VCaP (cell line): ENCODE results near the gene FCAMR.

Experiments
- H3K27ac ChIP-seq: fragments of 450-650 bp; 2 replicates; pipeline ENCODE4 v1.5.1; 2017
- CTCF ChIP-seq: fragments of 450-650 bp; conservative IDR thresholded peaks from 2 replicates; pipeline ENCODE4 v1.5.1; 2017; ENCODE audit warnings: mild to moderate bottlenecking, moderate library complexity

The FCAMR gene

GRCh38 chr1:206963740-206964139 is 6.5 kb downstream of the FCAMR start:
- H3K27ac ChIP-seq = no peak overlapping the region
- TF ChIP-seq CTCF = no peak

GRCh38 chr1:206963119-206963712 is 7.0 kb downstream of the FCAMR start:
- no peak for TF ChIP-seq CTCF
- no peak overlapping the region for H3K27ac ChIP-seq

GRCh38 chr1:206962272-206962671 is 8.0 kb downstream of the FCAMR start:
- TF ChIP-seq CTCF = no peak
- no peak overlapping the region for H3K27ac ChIP-seq

GRCh38 chr1:206961668-206962067 is 8.6 kb downstream of the FCAMR start:
- no peak overlapping the region for H3K27ac ChIP-seq
- TF ChIP-seq CTCF = no peak

DNA sequence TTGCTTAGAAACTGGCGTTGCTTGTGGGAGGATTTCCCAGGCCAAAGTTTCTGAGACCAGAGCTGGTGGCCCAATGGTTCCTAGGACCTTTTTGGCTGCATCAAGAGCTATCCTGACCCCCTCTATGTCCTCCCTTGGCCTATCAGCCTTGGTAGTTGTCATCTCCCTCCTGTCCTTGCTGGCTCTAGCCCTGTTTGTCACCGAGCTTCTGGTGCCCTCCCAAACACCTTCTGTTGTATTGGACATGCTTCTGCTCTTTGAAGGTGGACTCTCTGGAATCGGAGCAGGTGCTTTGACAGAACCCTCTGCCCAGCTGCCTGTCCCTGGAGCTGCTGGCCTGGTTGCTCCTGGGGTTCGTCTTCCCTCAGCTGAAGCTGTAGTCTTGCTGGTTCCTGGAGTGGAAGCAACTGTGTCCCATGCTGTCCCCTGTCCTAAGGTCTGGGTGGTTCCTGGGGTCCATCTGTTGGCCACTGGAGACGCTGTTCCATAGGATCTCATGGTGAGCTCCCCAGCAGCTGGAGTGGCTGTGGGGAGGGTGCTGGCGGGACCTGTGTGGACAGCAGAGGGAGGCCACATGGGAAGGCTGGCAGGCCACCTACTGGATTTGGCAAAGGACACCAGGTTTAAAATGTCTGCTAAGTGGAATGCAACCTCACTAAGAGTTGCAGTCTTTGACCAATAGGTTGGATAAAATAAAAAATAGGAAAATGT is 9.4 kb downstream of the FCAMR start:
- H3K27ac ChIP-seq = no peak overlapping the region
- no peak for TF ChIP-seq CTCF

DNA sequence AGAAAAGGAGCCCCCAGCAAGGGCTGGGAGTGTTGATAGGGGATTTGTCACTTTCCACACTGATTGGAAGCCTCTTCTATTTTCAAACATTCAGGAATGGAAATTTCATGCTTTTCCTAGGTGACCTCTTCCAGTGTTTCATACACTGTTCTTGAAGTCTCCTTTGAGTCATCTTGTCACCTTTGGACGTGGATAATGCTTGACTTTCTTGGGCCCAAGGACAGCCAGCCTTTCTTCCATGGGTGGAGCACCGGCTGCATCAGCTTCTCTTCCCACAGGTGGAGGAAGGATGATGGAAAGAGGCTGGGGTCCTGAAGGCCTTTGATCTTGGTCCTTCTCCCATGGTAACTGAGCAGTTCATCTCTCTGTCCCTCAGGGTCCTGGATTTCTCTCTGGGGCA is 12.1 kb downstream of the FCAMR start:
- H3K27ac ChIP-seq = no peak overlapping the region
- TF ChIP-seq CTCF = no peak

DNA sequence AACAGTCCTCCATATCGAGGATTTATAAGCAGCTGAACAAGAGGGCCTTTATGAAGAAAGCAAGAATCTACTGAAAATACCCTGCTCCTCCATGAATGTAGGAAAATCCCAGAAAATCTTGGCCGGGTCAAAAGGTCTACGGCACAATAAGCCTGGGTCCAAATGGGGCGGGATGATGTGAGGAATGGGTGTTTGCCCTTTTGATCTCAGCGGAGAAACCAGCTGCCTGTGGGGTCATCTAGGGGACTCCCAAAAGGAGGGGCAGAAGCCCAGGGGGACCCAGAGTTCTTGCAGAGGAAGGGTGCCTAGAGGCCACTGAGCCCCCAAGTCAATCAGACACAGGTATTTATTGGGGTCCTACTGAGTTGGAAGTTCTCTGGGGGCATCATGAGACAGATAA is 12.6 kb downstream of the FCAMR start:
- no peak for TF ChIP-seq CTCF
- H3K27ac ChIP-seq = no peak overlapping the region
